A549 (cell line): ENCODE results near the gene MYO15A. TPM values are rescaled to one million over a fixed set of nuclear protein-coding genes. Genes with fewer than 3 reads are reported as not detected.

Experiments used
- ATAC-seq, 2 experiments: fragments of 200-7000 bp in 1 of 2; fragments of >200 bp in 1 of 2; cut with Nextera tagmentation in 1 of 2; cut with Tn5 transposase in 1 of 2; 3 replicates each; pipeline versions ENCODE4 v1.8.0 to v1.9.1; 2018 to 2020; ENCODE audit warnings: mild to moderate bottlenecking in 1 of 2, moderate library complexity in 1 of 2
- CTCF ChIA-PET: fragments of 300-600 bp; sonication (Branson Sonifier 250); formaldehyde crosslinking; extraction: SDS; loops from one replicate; lab custom pipeline; 2021; ENCODE audit warnings: antibody characterized with exemption, inconsistent platforms; lab: Yijun Ruan, JAX
- POLR2A ChIA-PET: fragments of 350-600 bp; formaldehyde crosslinking; extraction: SDS; loops from one replicate; lab custom pipeline; 2021; ENCODE audit warnings: antibody characterized with exemption, inconsistent platforms; lab: Yijun Ruan, JAX
- DNase-seq, 2 experiments: peaks; one replicate each; pipeline versions ENCODE4 v3.0.0 to v3.0.0-alpha.2; 2011 to 2016; ENCODE audit warnings: low read depth in 1 of 2, low spot score in 1 of 2
- FAIRE-seq: peaks from 2 replicates; lab custom pipeline; 2011; peaks lifted over from hg19 to GRCh38; lab: Jason Lieb, UNC
- H3K27ac ChIP-seq, 2 experiments: fragments of >200 bp; sonication (Bioruptor Twin); formaldehyde crosslinking; 3 replicates each; pipeline ENCODE4 v1.5.1; 2016 to 2017
- H3K4me1 ChIP-seq: fragments of >200 bp; sonication (Bioruptor Twin); formaldehyde crosslinking; 3 replicates; pipeline ENCODE4 v1.6.1; 2016
- H3K4me2 ChIP-seq: fragments of >200 bp; sonication (Bioruptor Twin); formaldehyde crosslinking; 3 replicates; pipeline ENCODE4 v1.6.1; 2016
- H3K4me3 ChIP-seq: fragments of >200 bp; sonication (Bioruptor Twin); formaldehyde crosslinking; 3 replicates; pipeline ENCODE4 v1.5.1; 2016
- H3K9me3 ChIP-seq: fragments of >200 bp; sonication (Bioruptor Twin); formaldehyde crosslinking; 3 replicates; pipeline ENCODE4 v1.6.1; 2016
- ATOH8 ChIP-seq: fragments of 250-450 bp; sonication (Bioruptor Pico); IDR thresholded peaks from 2 replicates; pipeline ENCODE4 v1.5.0; 2020; ENCODE audit warnings: low read depth, mild to moderate bottlenecking, moderate library complexity
- CBX2 ChIP-seq: fragments of 200-600 bp; sonication (generic); IDR thresholded peaks from 2 replicates; pipeline ENCODE4 v1.6.1; 2016; ENCODE audit warnings: low read depth, mild to moderate bottlenecking, borderline replicate concordance
- CBX8 ChIP-seq: fragments of 200-600 bp; sonication (generic); IDR thresholded peaks from 2 replicates; pipeline ENCODE4 v1.6.1; 2016
- CHD4 ChIP-seq: fragments of 200-600 bp; sonication (generic); IDR thresholded peaks from 2 replicates; pipeline ENCODE4 v1.6.1; 2016; ENCODE audit warnings: antibody characterized with exemption, mild to moderate bottlenecking, borderline replicate concordance
- CTCF ChIP-seq: fragments of >200 bp; sonication (Bioruptor Twin); formaldehyde crosslinking; IDR thresholded peaks from 3 replicates; pipeline ENCODE4 v1.5.1; 2016
- EHF ChIP-seq: fragments of 250-450 bp; sonication (Bioruptor Pico); IDR thresholded peaks from 2 replicates; pipeline ENCODE4 v1.5.0; 2020; ENCODE audit warnings: mild to moderate bottlenecking
- ESRRA ChIP-seq: fragments of 150-350 bp; IDR thresholded peaks from 2 replicates; pipeline ENCODE4 v1.6.1; 2014; ENCODE audit warnings: mild to moderate bottlenecking, low read length, borderline replicate concordance
- FOXS1 ChIP-seq: fragments of 250-450 bp; sonication (Bioruptor Pico); IDR thresholded peaks from 2 replicates; pipeline ENCODE4 v1.5.0; 2020; ENCODE audit warnings: mild to moderate bottlenecking, moderate library complexity
- HMGXB4 ChIP-seq: fragments of 250-450 bp; sonication (Bioruptor Pico); IDR thresholded peaks from 2 replicates; pipeline ENCODE4 v1.5.0; 2021; ENCODE audit warnings: mild to moderate bottlenecking, moderate library complexity, borderline replicate concordance
- HOXA7 ChIP-seq: fragments of 250-450 bp; sonication (Bioruptor Pico); IDR thresholded peaks from 2 replicates; pipeline ENCODE4 v1.5.0; 2020; ENCODE audit warnings: mild to moderate bottlenecking, moderate library complexity
- HOXB13 ChIP-seq: fragments of 250-450 bp; sonication (Bioruptor Pico); IDR thresholded peaks from 2 replicates; pipeline ENCODE4 v1.5.0; 2020; ENCODE audit warnings: low read depth, mild to moderate bottlenecking, moderate library complexity
- JUN ChIP-seq, 2 experiments: fragments of >200 bp; sonication (Bioruptor Twin); formaldehyde crosslinking; IDR thresholded peaks; 2 replicates in 1 of 2; 3 replicates in 1 of 2; pipeline ENCODE4 v1.6.1; 2016 to 2017
- MAZ ChIP-seq: fragments of 150-350 bp; IDR thresholded peaks from 2 replicates; pipeline ENCODE4 v1.6.1; 2014; ENCODE audit warnings: antibody characterized with exemption, low read depth, low read length, borderline replicate concordance
- NFE2L2 ChIP-seq: fragments of 150-350 bp; conservative IDR thresholded peaks from 2 replicates; pipeline ENCODE4 v1.6.1; 2014; ENCODE audit warnings: low read length
- NPAS2 ChIP-seq: fragments of 250-450 bp; sonication (Bioruptor Pico); IDR thresholded peaks from 2 replicates; pipeline ENCODE4 v1.8.0; 2022; ENCODE audit warnings: mild to moderate bottlenecking, moderate library complexity, borderline replicate concordance
- PBX3 ChIP-seq: IDR thresholded peaks from 2 replicates; pipeline ENCODE4 v1.6.1; 2012
- RAD21 ChIP-seq, 2 experiments: fragments of >200 bp in 1 of 2; sonication (Bioruptor Twin) in 1 of 2; formaldehyde crosslinking in 1 of 2; IDR thresholded peaks in 1 of 2; conservative IDR thresholded peaks in 1 of 2; 2 replicates in 1 of 2; 3 replicates in 1 of 2; pipeline ENCODE4 v1.6.1; 2012 to 2018; ENCODE audit warnings: inconsistent platforms in 1 of 2
- RFX5 ChIP-seq: fragments of 450-650 bp; IDR thresholded peaks from 2 replicates; pipeline ENCODE4 v1.7.1; 2014; ENCODE audit warnings: antibody characterized with exemption, mild to moderate bottlenecking, moderate library complexity
- SMC3 ChIP-seq: fragments of >200 bp; sonication (Bioruptor Twin); formaldehyde crosslinking; IDR thresholded peaks from 3 replicates; pipeline ENCODE4 v1.6.1; 2018; ENCODE audit warnings: inconsistent platforms
- SREBF2 ChIP-seq: fragments of 450-650 bp; IDR thresholded peaks from 2 replicates; pipeline ENCODE4 v1.6.1; 2014; ENCODE audit warnings: mild to moderate bottlenecking, moderate library complexity
- TP53 ChIP-seq: fragments of 250-450 bp; sonication (Bioruptor Pico); IDR thresholded peaks from 2 replicates; pipeline ENCODE4 v1.5.0; 2021; ENCODE audit warnings: mild to moderate bottlenecking, moderate library complexity
- ZFP36 ChIP-seq: fragments of 450-650 bp; IDR thresholded peaks from 2 replicates; pipeline ENCODE4 v1.6.1; 2014; ENCODE audit warnings: borderline replicate concordance; ENCODE audit not compliant: partially characterized antibody
- ZSCAN20 ChIP-seq: fragments of 250-450 bp; sonication (Bioruptor Pico); IDR thresholded peaks from 2 replicates; pipeline ENCODE4 v1.8.0; 2022; ENCODE audit warnings: mild to moderate bottlenecking, moderate library complexity
- WGBS: methylation state at CpG from one replicate; pipeline ENCODE4 v1.1.6; 2017; ENCODE audit errors: missing lambda C conversion rate; 5-methylcytosine and 5-hydroxymethylcytosine counted together
- polyA plus RNA-seq, 4 experiments: library from polyadenylated mRNA; depleted of rRNA in 3 of 4; stranded (reverse); fragments of >200 nt; fragmentation: RNase III in 1 of 4; extraction: RNeasy Plus Mini Kit Qiagen cat#74134 plus additional on column Dnase treatment in 1 of 4; gene quantifications; 2 replicates in 3 of 4; 3 replicates in 1 of 4; pipeline ENCODE4 v1.2.3, GENCODE V29; 2011 to 2017

The MYO15A gene
- polyA plus RNA-seq, 2 of the 4 experiments (the other 2 are of a cell fraction): 0.22 to 0.26 TPM

- WGBS: 5% methylated on average over 6 of the region's 6 CpGs
- no peak overlapping the region for H3K4me3 ChIP-seq
- H3K4me2 ChIP-seq: no peak overlapping the region
- ChIA-PET CTCF (interaction anchor here (0.6 to 7.1 kb wide), 33 partner anchors 8 to 157 kb away, joined by 3 to 106 read pairs (median 4); partner anchors contain the start of genes MIEF2 and SHMT1), POLR2A (interaction anchor here (0.7 kb wide), 1 partner anchor 42 kb away, joined by 11 read pairs; no protein-coding TSS in a partner anchor)
- FAIRE-seq (peak; percentile 86), ATAC-seq (peak; percentile 87 to 95), DNase-seq (peak; percentile 71 to 97)
- H3K27ac ChIP-seq: no peak overlapping the region
- TF ChIP-seq NFE2L2: no peak
- TF ChIP-seq RAD21 (conservative IDR thresholded peaks at IDR 0.05 in 1 of 2, IDR thresholded peaks at IDR 0.05 in 1 of 2): peak; percentile 84 to 93
- peak; percentile 85 for TF ChIP-seq CTCF
- no peak for TF ChIP-seq NPAS2 (CRISPR knock-in tag)
- TF ChIP-seq SMC3: peak; percentile 65
- no peaks in the 10 kb centered on the region for H3K9me3 ChIP-seq
- peaks cover 7% of the 10 kb centered on the region; the same call in 2 of the 3 replicates for H3K4me1 ChIP-seq
Measured at GRCh38 chr17:18217412-18218015, 109.0 kb downstream of the MYO15A start.

- 72% methylated on average over 4 of the region's 4 CpGs for WGBS
- H3K4me2 ChIP-seq: no peak overlapping the region
- DNase-seq (no peak), FAIRE-seq (no peak), ATAC-seq (peak; percentile 23 to 40; a peak in 4 of 6 replicates)
- no peak overlapping the region for H3K27ac ChIP-seq
- ChIA-PET POLR2A (interaction anchor here (1.0 kb wide), 1 partner anchor 36 kb away, joined by 3 read pairs; the partner anchor contains the start of gene ALKBH5), CTCF (interaction anchor here (1.0 to 7.1 kb wide), 9 partner anchors 12 to 104 kb away, joined by 3 to 106 read pairs (median 6); no protein-coding TSS in a partner anchor)
- no peaks in the 10 kb centered on the region for H3K9me3 ChIP-seq
- H3K4me3 ChIP-seq: no peak overlapping the region
- peaks cover 7% of the 10 kb centered on the region; the same call in 2 of the 3 replicates for H3K4me1 ChIP-seq
- no peak for TF ChIP-seq NPAS2 (CRISPR knock-in tag)
- no peak for TF ChIP-seq TP53 (CRISPR knock-in tag)
- TF ChIP-seq EHF: no peak
- TF ChIP-seq CBX2: no peak
- TF ChIP-seq SREBF2: no peak
- TF ChIP-seq MAZ: no peak
- no peak for TF ChIP-seq ZFP36
Measured at GRCh38 chr17:18218756-18219415, 110.3 kb downstream of the MYO15A start.

GRCh38 chr17:18224053-18224386 is 115.5 kb downstream of the MYO15A start:
- WGBS: 87% methylated on average over 4 of the region's 4 CpGs
- Histone ChIP-seq H3K27ac (no peak overlapping the region), H3K4me1 (peaks cover 17% of the 10 kb centered on the region), H3K4me2 (no peak overlapping the region), H3K9me3 (no peaks in the 10 kb centered on the region), H3K4me3 (no peak overlapping the region)
- FAIRE-seq (no peak), ATAC-seq (no peak), DNase-seq (no peak)
- ChIA-PET CTCF (interaction anchor here (0.6 to 1.5 kb wide), 5 partner anchors 12 to 135 kb away, joined by 3 to 4 read pairs (median 3); no protein-coding TSS in a partner anchor), POLR2A (interaction anchor here (2.1 kb wide), 1 partner anchor 41 kb away, joined by 6 read pairs; the partner anchor contains the start of gene ALKBH5)
- no peak for TF ChIP-seq CHD4
- no peak for TF ChIP-seq ESRRA
- no peak for TF ChIP-seq HOXA7
- TF ChIP-seq JUN (IDR thresholded peaks at IDR 0.05): no peak
- TF ChIP-seq HOXB13: no peak
- TF ChIP-seq FOXS1 (CRISPR knock-in tag): no peak
- TF ChIP-seq ZSCAN20: no peak
- TF ChIP-seq HMGXB4 (CRISPR knock-in tag): no peak
- no peak for TF ChIP-seq RAD21 (conservative IDR thresholded peaks at IDR 0.05 in 1 of 2, IDR thresholded peaks at IDR 0.05 in 1 of 2)
- TF ChIP-seq CBX8: no peak
- no peak for TF ChIP-seq PBX3
- TF ChIP-seq ATOH8 (CRISPR knock-in tag): no peak
- no peak for TF ChIP-seq RFX5
